Rectal smooth muscle tissue (tissue), 1 donor: ENCODE data around the gene PEMT.

Experiments
- H3K27ac ChIP-seq: one replicate; pipeline ENCODE4 v1.7.0; 2013; ENCODE audit warnings: low read depth, low read length, inconsistent platforms
- H3K27me3 ChIP-seq: one replicate; pipeline ENCODE4 v1.7.0; 2013; ENCODE audit warnings: low read length; ENCODE audit not compliant: control insufficient read depth, insufficient read depth
- H3K36me3 ChIP-seq: one replicate; pipeline ENCODE4 v1.7.0; 2013; ENCODE audit warnings: low read length; ENCODE audit not compliant: control insufficient read depth, insufficient read depth
- H3K4me1 ChIP-seq: one replicate; pipeline ENCODE4 v1.7.0; 2013; ENCODE audit warnings: low read length; ENCODE audit not compliant: control insufficient read depth, insufficient read depth
- H3K4me3 ChIP-seq: one replicate; pipeline ENCODE4 v1.7.0; 2013; ENCODE audit warnings: low read length
- H3K9ac ChIP-seq: one replicate; pipeline ENCODE4 v1.7.0; 2013; ENCODE audit warnings: low read length

PEMT gene

GRCh38 chr17:17575360-17576251 is 15.9 kb downstream of the PEMT start:
- Histone ChIP-seq H3K4me3 (no peak overlapping the region), H3K9ac (no peak overlapping the region), H3K27me3 (no peaks in the 10 kb centered on the region), H3K36me3 (peaks cover 6% of the 10 kb centered on the region), H3K4me1 (no peaks in the 10 kb centered on the region), H3K27ac (no peak overlapping the region)

DNA sequence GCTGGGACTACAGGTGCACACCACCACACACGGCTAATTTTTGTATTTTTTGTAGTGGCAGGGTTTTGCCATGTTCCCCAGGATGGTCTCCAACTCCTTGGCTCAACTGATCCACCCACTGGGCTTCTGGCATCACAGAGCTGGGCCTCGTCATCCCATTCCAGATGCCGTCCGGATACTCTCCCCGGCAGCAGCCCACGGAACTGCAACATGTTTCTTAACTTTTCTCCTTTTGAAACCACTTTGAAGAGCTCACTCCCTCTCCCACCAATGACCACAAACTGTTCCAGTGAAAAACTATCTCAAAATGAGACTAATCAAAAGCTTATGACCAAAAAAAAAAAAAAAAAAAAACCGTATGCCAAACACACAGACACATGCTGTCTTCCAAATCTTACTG is 17.6 kb downstream of the PEMT start:
- Histone ChIP-seq H3K27ac (no peak overlapping the region), H3K9ac (no peak overlapping the region), H3K4me1 (no peaks in the 10 kb centered on the region), H3K36me3 (peaks cover 6% of the 10 kb centered on the region), H3K4me3 (no peak overlapping the region), H3K27me3 (no peaks in the 10 kb centered on the region)

DNA sequence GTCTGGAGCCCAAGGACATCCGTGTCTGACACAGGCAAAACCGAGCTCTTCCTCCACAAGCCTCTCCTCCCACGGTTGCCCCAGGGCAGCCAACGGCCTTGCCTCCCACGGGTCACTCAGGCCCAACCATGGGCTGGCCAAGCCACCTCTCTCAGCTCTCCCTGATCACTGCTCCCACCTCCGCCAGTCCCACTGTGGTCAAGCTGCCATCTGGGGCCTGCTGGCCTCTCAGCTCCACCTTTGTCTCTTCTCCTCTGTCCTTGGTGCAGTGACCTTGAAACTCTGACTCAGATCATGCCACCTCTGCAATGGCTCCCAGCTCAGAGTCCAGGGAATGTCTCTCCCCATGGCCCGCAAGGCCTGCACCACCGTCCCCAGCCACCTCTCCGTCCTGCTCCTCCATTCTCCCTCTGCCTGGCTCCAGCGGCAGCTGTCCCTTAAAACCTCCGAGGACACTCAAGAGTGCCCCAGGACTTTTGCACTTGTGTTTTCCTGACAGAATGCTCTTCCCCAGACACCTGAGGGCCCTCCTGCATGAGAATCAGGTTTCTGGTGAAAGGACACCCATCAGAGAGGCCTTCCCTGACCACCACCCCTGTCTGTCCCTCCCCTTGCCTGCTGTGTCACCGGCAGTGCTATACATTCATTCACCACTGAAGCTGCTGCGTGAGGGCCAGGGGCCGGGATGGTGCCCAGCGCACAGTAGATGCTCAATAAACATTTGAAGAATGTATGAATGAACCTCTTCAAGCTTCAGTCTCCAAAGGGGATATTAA is 19.3 kb downstream of the PEMT start:
- Histone ChIP-seq H3K9ac (no peak overlapping the region), H3K27me3 (no peaks in the 10 kb centered on the region), H3K27ac (no peak overlapping the region), H3K4me1 (peaks cover 8% of the 10 kb centered on the region), H3K4me3 (no peak overlapping the region), H3K36me3 (peaks cover 6% of the 10 kb centered on the region)

DNA sequence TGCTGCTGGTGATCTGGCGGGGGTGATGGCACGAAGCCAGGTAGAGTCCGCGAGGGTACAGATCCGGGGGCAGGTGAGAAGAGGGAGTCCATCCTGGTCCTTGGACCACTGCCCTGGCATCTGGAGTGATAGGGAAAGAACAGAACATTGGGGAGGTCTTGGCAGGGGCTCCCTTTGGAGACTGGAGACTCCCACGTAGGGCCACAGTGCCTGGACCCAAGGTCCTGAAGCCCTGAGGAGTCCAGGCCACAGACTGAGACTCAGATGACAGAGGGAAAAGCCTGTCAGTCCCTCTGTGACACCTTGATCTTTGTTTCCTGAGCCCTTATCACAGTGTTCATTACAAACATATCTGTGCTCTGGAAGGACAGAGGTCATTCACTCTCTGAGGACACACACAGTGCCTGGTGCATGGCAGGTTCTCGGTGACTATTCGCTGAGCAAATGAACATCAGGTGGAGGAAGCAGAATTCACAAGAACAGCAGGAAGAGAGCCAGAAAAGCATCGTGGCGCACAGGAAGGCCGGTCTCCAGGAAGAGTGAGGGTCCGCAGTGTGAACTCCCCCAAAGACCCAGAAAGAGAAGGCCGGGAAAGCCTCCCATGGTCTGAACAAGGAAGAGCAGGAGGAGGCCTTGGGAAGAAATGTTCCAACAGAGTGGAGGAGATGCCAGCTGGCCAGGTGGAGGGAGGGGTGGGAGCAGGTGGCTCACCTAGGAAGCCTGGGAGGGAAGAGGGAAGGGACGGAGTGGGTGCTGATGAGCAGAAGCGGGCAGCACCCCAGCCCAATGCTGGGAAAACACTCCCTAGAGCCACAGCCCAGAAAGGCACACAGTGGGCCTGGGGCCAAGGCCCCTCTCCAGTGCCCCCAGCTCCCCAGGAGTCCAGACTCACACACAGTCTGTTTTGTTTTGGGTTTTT is 20.5 kb downstream of the PEMT start:
- H3K36me3 ChIP-seq, result no peaks in the 10 kb centered on the region
- no peak overlapping the region for H3K9ac ChIP-seq
- peaks cover 15% of the 10 kb centered on the region for H3K4me1 ChIP-seq
- no peak overlapping the region for H3K4me3 ChIP-seq
- H3K27me3 ChIP-seq, result no peaks in the 10 kb centered on the region
- H3K27ac ChIP-seq, result no peak overlapping the region

- Histone ChIP-seq H3K4me1 (peaks cover 16% of the 10 kb centered on the region), H3K4me3 (no peak overlapping the region), H3K27me3 (no peaks in the 10 kb centered on the region), H3K36me3 (no peaks in the 10 kb centered on the region), H3K9ac (no peak overlapping the region), H3K27ac (no peak overlapping the region)
Measured at GRCh38 chr17:17570140-17570797, 21.2 kb downstream of the PEMT start.

DNA sequence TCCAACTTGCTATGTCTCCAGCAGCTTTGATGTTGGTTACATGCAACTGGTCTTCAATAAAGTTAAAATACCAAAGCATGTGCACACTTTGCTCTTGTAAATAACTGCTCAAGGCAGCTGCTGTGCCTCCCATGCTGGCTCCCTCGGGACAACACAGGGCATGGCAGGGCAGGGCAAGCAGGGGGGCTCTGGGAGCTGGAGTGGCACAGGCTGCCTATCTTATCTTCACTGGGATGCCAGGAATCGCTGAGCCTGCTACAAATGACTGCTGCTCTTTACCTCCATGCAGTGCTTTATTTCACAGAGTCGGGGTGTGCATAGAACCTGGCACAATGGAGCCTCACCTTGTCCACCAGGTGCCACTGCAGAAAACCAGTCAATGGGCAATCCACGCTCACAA is 21.8 kb downstream of the PEMT start:
- no peaks in the 10 kb centered on the region for H3K27me3 ChIP-seq
- H3K4me1 ChIP-seq, result peaks cover 16% of the 10 kb centered on the region
- no peak overlapping the region for H3K9ac ChIP-seq
- no peaks in the 10 kb centered on the region for H3K36me3 ChIP-seq
- no peak overlapping the region for H3K4me3 ChIP-seq
- H3K27ac ChIP-seq, result no peak overlapping the region

DNA sequence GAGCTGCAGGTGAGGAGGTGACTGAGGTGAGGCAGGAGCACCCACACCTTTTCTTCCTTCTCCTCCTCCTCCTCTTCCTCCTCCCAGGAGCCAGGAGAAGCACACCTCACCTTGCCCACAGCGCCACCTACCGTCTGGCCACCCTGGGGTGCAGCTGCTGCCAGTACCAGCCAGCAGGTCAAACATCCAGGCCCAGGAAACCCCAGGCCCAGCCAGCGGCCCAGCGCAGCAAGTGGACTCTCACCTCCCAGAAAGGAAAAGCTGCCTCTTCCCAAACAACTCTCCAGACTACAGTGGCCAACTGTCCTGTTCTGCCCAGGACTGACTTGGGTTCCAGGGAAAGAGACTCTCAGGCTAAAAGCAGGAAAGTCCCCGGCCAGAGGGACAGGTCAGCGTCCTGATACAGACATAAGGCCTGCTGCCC is 22.7 kb downstream of the PEMT start:
- H3K36me3 ChIP-seq, result no peaks in the 10 kb centered on the region
- H3K4me1 ChIP-seq, result peaks cover 16% of the 10 kb centered on the region
- no peaks in the 10 kb centered on the region for H3K27me3 ChIP-seq
- no peak overlapping the region for H3K9ac ChIP-seq
- no peak overlapping the region for H3K4me3 ChIP-seq
- no peak overlapping the region for H3K27ac ChIP-seq

GRCh38 chr17:17567631-17568030 is 23.9 kb downstream of the PEMT start:
- H3K9ac ChIP-seq, result no peak overlapping the region
- H3K27ac ChIP-seq, result peak overlapping the region; percentile 64
- H3K4me3 ChIP-seq, result no peak overlapping the region
- no peaks in the 10 kb centered on the region for H3K27me3 ChIP-seq
- no peaks in the 10 kb centered on the region for H3K36me3 ChIP-seq
- H3K4me1 ChIP-seq, result peaks cover 16% of the 10 kb centered on the region

DNA sequence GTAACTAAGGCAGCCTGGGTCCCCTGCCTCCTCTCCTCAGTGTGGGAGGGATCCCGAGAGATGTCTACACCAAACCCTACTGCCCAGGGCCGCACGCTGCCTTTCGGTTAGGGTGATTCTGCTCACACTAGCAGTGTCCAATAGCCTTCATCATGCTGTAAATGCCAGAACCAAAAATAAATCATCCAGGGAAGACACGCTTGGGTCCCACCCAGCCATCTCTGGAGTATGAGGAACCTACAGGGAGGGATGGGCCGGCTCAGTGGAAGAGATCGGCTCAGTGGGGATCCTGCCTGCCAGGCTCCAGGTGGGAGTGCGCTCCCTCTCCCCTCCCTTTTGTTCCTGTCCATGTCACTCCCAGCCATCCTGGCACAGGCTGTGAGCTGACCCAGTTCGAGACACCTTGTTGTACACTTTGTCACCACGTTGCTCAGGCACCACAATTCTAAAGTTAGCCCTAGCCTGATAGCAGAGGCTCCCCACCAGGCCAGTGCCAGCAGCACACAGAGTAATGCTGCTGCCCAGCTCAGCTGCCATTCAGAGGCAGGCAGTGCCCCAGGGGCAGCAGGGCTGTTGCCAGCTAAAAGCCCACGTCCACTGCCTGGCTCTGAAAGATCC is 24.5 kb downstream of the PEMT start:
- no peak overlapping the region for H3K4me3 ChIP-seq
- H3K9ac ChIP-seq, result no peak overlapping the region
- no peaks in the 10 kb centered on the region for H3K36me3 ChIP-seq
- H3K27me3 ChIP-seq, result no peaks in the 10 kb centered on the region
- peak overlapping the region; percentile 64 for H3K27ac ChIP-seq
- peaks cover 16% of the 10 kb centered on the region for H3K4me1 ChIP-seq

- H3K27me3 ChIP-seq, result no peaks in the 10 kb centered on the region
- H3K27ac ChIP-seq, result no peak overlapping the region
- no peak overlapping the region for H3K9ac ChIP-seq
- H3K4me3 ChIP-seq, result no peak overlapping the region
- H3K4me1 ChIP-seq, result peaks cover 16% of the 10 kb centered on the region
- H3K36me3 ChIP-seq, result no peaks in the 10 kb centered on the region
Measured at GRCh38 chr17:17565471-17566339, 25.8 kb downstream of the PEMT start.

DNA sequence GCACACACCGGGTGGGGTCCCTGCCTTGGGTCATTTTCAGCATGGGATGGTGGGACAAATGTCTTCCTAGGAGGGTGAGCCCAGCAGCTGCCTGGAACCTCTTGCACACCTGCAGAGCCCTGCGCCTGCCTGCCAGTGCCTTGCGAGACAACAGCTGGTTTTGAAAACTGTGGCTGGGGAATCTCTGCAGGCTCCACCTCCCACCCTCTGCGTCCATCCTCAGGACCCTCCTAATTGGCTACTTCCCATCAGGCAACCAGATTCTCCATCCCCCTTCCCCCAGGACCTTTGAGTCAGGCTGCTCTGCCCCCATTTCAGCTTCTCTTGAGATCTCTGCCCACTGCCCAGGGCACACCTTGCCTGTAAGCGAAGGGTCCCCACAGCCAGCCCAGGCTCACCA is 26.6 kb downstream of the PEMT start:
- peaks cover 16% of the 10 kb centered on the region for H3K4me1 ChIP-seq
- H3K9ac ChIP-seq, result no peak overlapping the region
- no peaks in the 10 kb centered on the region for H3K36me3 ChIP-seq
- no peak overlapping the region for H3K27ac ChIP-seq
- H3K4me3 ChIP-seq, result no peak overlapping the region
- no peaks in the 10 kb centered on the region for H3K27me3 ChIP-seq
